ENCODE measurements around the gene PAFAH2. TPM values are rescaled to one million over a fixed set of nuclear protein-coding genes. Genes with fewer than 3 reads are reported as not detected.

PAFAH2 gene
- total RNA-seq, 1 experiment from 2014 or later: 8.4 TPM

DNA sequence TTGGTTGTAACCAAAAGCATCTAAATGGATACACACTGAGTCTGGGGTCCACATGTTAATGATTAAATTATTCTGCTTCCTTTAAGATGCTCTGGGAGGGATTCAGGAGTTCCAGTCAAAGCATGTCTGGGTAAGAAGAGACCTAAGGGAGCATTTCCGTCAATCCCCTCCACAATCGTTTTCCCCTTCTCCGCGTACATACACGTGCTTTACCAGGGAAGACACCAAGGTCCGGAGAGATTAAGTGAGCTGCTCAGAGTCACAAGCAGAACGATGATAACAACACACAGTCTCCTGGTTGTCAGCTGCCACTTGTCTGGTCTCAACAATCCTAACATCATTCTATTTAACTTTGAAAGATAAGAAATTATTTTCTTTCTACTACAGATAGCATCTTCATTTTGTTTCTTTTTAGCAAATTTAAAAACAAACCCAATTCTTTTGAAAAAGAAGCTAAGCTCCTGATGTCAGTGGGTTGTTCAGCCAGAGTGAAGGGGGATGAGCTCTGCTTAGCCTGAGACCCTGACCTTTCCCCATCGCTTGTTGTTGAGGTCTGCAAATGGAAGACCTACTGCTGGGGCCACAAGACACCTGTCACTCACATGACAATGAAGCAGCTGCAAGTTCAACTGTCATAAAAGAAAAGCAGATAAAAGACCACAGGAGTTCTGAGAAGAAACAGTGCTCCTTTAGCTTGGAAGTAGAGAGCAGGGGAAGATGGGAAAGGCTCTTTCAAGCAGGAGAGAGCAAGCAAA is 4.5 kb downstream of the PAFAH2 start:
- H3K4me3 Mint-ChIP-seq (ENCODE audit: low read depth, unreplicated experiment): no peak overlapping the region
- no peak for TF ChIP-seq CTCF (IDR thresholded peaks at IDR 0.05; ENCODE audit: unreplicated experiment)
- H3K9me3 Mint-ChIP-seq (ENCODE audit: low read depth, unreplicated experiment): no peaks in the 10 kb centered on the region
- no peaks in the 10 kb centered on the region for H3K27me3 Mint-ChIP-seq (ENCODE audit: unreplicated experiment)
- CTCF ChIA-PET: interaction anchor here (1.1 kb wide), 1 partner anchor 156 kb away, joined by 4 read pairs; no protein-coding TSS in a partner anchor
- DNase-seq: no peak
- H3K27ac Mint-ChIP-seq (ENCODE audit: unreplicated experiment): no peak overlapping the region
- intact Hi-C loops (cut with micrococcal nuclease; ENCODE audit: unreplicated experiment): no loop called here
- H3K36me3 Mint-ChIP-seq (ENCODE audit: insufficient read depth, unreplicated experiment): peaks cover 16% of the 10 kb centered on the region
- BruUV-seq (replicated peaks): no TSS peak
- H3K4me1 Mint-ChIP-seq (ENCODE audit: low read depth, unreplicated experiment): no peaks in the 10 kb centered on the region

GRCh38 chr1:25992689-25993171 is 5.1 kb downstream of the PAFAH2 start:
- intact Hi-C loops (cut with micrococcal nuclease; ENCODE audit: unreplicated experiment): no loop called here
- H3K27me3 Mint-ChIP-seq (ENCODE audit: unreplicated experiment): no peaks in the 10 kb centered on the region
- CTCF ChIA-PET: no interaction called here
- DNase-seq: no peak
- no TSS peak for BruUV-seq (replicated peaks)
- no peaks in the 10 kb centered on the region for H3K4me1 Mint-ChIP-seq (ENCODE audit: low read depth, unreplicated experiment)
- H3K4me3 Mint-ChIP-seq (ENCODE audit: low read depth, unreplicated experiment): no peak overlapping the region
- no peak overlapping the region for H3K27ac Mint-ChIP-seq (ENCODE audit: unreplicated experiment)
- H3K9me3 Mint-ChIP-seq (ENCODE audit: low read depth, unreplicated experiment): no peaks in the 10 kb centered on the region
- peaks cover 10% of the 10 kb centered on the region for H3K36me3 Mint-ChIP-seq (ENCODE audit: insufficient read depth, unreplicated experiment)
- no peak for TF ChIP-seq CTCF (IDR thresholded peaks at IDR 0.05; ENCODE audit: unreplicated experiment)

- no peak for DNase-seq
- Mint-ChIP-seq H3K27ac (ENCODE audit: unreplicated experiment) (no peak overlapping the region), H3K4me1 (ENCODE audit: low read depth, unreplicated experiment) (no peaks in the 10 kb centered on the region), H3K36me3 (ENCODE audit: insufficient read depth, unreplicated experiment) (peaks cover 4% of the 10 kb centered on the region), H3K9me3 (ENCODE audit: low read depth, unreplicated experiment) (no peaks in the 10 kb centered on the region), H3K4me3 (ENCODE audit: low read depth, unreplicated experiment) (no peak overlapping the region), H3K27me3 (ENCODE audit: unreplicated experiment) (no peaks in the 10 kb centered on the region)
- CTCF ChIA-PET: no interaction called here
- TF ChIP-seq CTCF (IDR thresholded peaks at IDR 0.05; ENCODE audit: unreplicated experiment): no peak
- no TSS peak for BruUV-seq (replicated peaks)
- intact Hi-C loops (cut with micrococcal nuclease; ENCODE audit: unreplicated experiment): no loop called here
These were observed 5.8 kb downstream of the PAFAH2 start for GRCh38 chr1:25991937-25992688.

- Mint-ChIP-seq H3K4me3 (ENCODE audit: low read depth, unreplicated experiment) (no peak overlapping the region), H3K4me1 (ENCODE audit: low read depth, unreplicated experiment) (no peaks in the 10 kb centered on the region), H3K27ac (ENCODE audit: unreplicated experiment) (no peak overlapping the region), H3K9me3 (ENCODE audit: low read depth, unreplicated experiment) (no peaks in the 10 kb centered on the region), H3K36me3 (ENCODE audit: insufficient read depth, unreplicated experiment) (peaks cover 4% of the 10 kb centered on the region), H3K27me3 (ENCODE audit: unreplicated experiment) (no peaks in the 10 kb centered on the region)
- no peak for TF ChIP-seq CTCF (IDR thresholded peaks at IDR 0.05; ENCODE audit: unreplicated experiment)
- DNase-seq: no peak
- CTCF ChIA-PET: no interaction called here
- intact Hi-C loops (cut with micrococcal nuclease; ENCODE audit: unreplicated experiment): no loop called here
- BruUV-seq (replicated peaks): no TSS peak
These were observed 7.0 kb downstream of the PAFAH2 start for GRCh38 chr1:25990702-25991395.

Data from Calu3 (cell line).